NB4 (cell line): ENCODE results near the gene SNX18.

ENCODE experiments used
- MYC ChIP-seq: IDR thresholded peaks from 2 replicates; pipeline ENCODE4 v1.6.1; 2011; ENCODE audit warnings: low read depth, low read length
- POLR2A ChIP-seq: IDR thresholded peaks from 2 replicates; pipeline ENCODE4 v1.6.1; 2011; ENCODE audit warnings: mild to moderate bottlenecking; ENCODE audit not compliant: insufficient read length; ENCODE audit errors: extremely low read depth
- TF ChIP-seq, protein P1 (sequence below): IDR thresholded peaks from one replicate; pipeline ENCODE4 v1.5.1; 2012; ENCODE audit warnings: low read depth, low read length

DNA sequence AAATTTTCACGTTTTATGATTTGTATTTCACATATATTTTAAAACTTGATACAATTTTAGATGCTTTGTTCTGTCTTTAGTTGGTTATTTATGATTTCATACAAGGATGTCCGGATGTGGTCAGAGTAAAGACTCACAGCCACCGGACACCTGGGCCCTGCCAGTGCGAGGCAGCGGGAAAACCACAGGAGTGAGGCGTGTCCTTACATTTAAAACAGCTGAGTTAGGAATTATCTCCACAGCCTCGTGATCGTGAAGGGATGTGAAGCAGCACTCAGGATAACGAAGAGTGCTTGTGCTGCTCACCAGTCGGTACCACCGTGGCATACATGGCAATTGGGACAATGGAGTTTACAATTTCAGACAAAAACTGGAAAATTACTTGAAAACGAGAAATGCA is 14.0 kb downstream of the SNX18 start:
- TF ChIP-seq, protein P1, sequence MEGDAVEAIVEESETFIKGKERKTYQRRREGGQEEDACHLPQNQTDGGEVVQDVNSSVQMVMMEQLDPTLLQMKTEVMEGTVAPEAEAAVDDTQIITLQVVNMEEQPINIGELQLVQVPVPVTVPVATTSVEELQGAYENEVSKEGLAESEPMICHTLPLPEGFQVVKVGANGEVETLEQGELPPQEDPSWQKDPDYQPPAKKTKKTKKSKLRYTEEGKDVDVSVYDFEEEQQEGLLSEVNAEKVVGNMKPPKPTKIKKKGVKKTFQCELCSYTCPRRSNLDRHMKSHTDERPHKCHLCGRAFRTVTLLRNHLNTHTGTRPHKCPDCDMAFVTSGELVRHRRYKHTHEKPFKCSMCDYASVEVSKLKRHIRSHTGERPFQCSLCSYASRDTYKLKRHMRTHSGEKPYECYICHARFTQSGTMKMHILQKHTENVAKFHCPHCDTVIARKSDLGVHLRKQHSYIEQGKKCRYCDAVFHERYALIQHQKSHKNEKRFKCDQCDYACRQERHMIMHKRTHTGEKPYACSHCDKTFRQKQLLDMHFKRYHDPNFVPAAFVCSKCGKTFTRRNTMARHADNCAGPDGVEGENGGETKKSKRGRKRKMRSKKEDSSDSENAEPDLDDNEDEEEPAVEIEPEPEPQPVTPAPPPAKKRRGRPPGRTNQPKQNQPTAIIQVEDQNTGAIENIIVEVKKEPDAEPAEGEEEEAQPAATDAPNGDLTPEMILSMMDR = no peak
- no peak for TF ChIP-seq POLR2A
- no peak for TF ChIP-seq MYC
